A673 (cell line): ENCODE measurements around the gene FILIP1. TPM values are rescaled to one million over a fixed set of nuclear protein-coding genes. Genes with fewer than 3 reads are reported as not detected.

Experiments used
- BruUV-seq: library from RNA; stranded (reverse); fragments of 400-500 nt; replicated peaks from 2 replicates; lab custom pipeline; 2021; lab: Mats Ljungman, UMichigan
- CTCF ChIA-PET: fragments of 300-600 bp; sonication (Branson Sonifier 250); formaldehyde crosslinking; loops from one replicate; lab custom pipeline; 2022; ENCODE audit warnings: antibody characterized with exemption; lab: Charles Lee
- POLR2A ChIA-PET: fragments of 300-600 bp; sonication (Branson Sonifier 250); formaldehyde crosslinking; loops from one replicate; lab custom pipeline; 2022; ENCODE audit warnings: antibody characterized with exemption; ENCODE audit not compliant: low non-redundant PET; lab: Charles Lee
- DNase-seq: peaks from one replicate; pipeline ENCODE4 v3.0.0-alpha.2; 2015; ENCODE audit warnings: low spot score
- H3K27ac ChIP-seq: fragments of 200-600 bp; sonication (generic); 2 replicates; pipeline ENCODE4 v1.5.1; 2016; ENCODE audit warnings: mixed run types, low read depth, mild to moderate bottlenecking, mixed read lengths, antibody characterized with exemption, low read length; ENCODE audit not compliant: poor library complexity, severe bottlenecking
- H3K27me3 ChIP-seq: fragments of 200-600 bp; sonication (generic); replicated peaks from 2 replicates; pipeline ENCODE4 v1.6.1; 2017; ENCODE audit warnings: mixed run types, low read depth, mild to moderate bottlenecking, mixed read lengths, antibody characterized with exemption, low read length; ENCODE audit not compliant: insufficient read depth, poor library complexity
- H3K36me3 ChIP-seq: fragments of 200-600 bp; sonication (generic); 2 replicates; pipeline ENCODE4 v1.6.1; 2016; ENCODE audit warnings: mixed run types, mild to moderate bottlenecking, mixed read lengths, antibody characterized with exemption, low read length; ENCODE audit not compliant: insufficient read depth, poor library complexity, severe bottlenecking
- H3K4me1 ChIP-seq: fragments of 200-600 bp; sonication (generic); 2 replicates; pipeline ENCODE4 v1.6.1; 2017; ENCODE audit warnings: mixed run types, mild to moderate bottlenecking, mixed read lengths, antibody characterized with exemption, low read length; ENCODE audit not compliant: insufficient read depth, poor library complexity, severe bottlenecking
- H3K4me3 ChIP-seq: fragments of 200-600 bp; sonication (generic); 2 replicates; pipeline ENCODE4 v1.5.1; 2016; ENCODE audit warnings: low read depth, mixed run types, mild to moderate bottlenecking, mixed read lengths, low read length; ENCODE audit not compliant: poor library complexity, severe bottlenecking
- H3K9me3 ChIP-seq: fragments of 200-600 bp; sonication (generic); 2 replicates; pipeline ENCODE4 v1.6.1; 2016; ENCODE audit warnings: mixed run types, low read depth, mild to moderate bottlenecking, mixed read lengths, antibody characterized with exemption, low read length; ENCODE audit not compliant: poor library complexity, severe bottlenecking
- EZH2 ChIP-seq: fragments of 200-600 bp; sonication (generic); IDR thresholded peaks from 2 replicates; pipeline ENCODE4 v1.6.1; 2017; ENCODE audit warnings: borderline replicate concordance, low read depth, mild to moderate bottlenecking, mixed read lengths, antibody characterized with exemption, low read length; ENCODE audit not compliant: poor library complexity, severe bottlenecking
- intact Hi-C: fragments of 100-400 bp; cut with micrococcal nuclease; formaldehyde crosslinking; loops from one replicate; pipeline ENCODE4 v1.10.0; 2022; ENCODE audit not compliant: unreplicated experiment
- total RNA-seq: library from RNA; stranded (reverse); gene quantifications from 2 replicates; pipeline ENCODE4 v1.2.3, GENCODE V29; 2021
- TF ChIP-seq, protein P1 (sequence below): fragments of 300-800, 200-600 bp; sonication (generic); conservative IDR thresholded peaks from 2 replicates; pipeline ENCODE4 v1.5.1; 2017; ENCODE audit warnings: low read depth, mild to moderate bottlenecking, antibody characterized with exemption, low read length, moderate library complexity, mixed read lengths

FILIP1 gene
- total RNA-seq, 1 experiment from 2014 or later: 0.32 TPM

GRCh38 chr6:75250552-75250951 is 243.0 kb downstream of the FILIP1 start:
- H3K27ac ChIP-seq: no peak overlapping the region
- TF ChIP-seq EZH2: no peak
- H3K27me3 ChIP-seq: no peaks in the 10 kb centered on the region
- DNase-seq: no peak
- H3K9me3 ChIP-seq: no peaks in the 10 kb centered on the region
- no peak overlapping the region for H3K4me3 ChIP-seq
- no TSS peak for BruUV-seq
- POLR2A ChIA-PET: no interaction called here
- H3K4me1 ChIP-seq: no peaks in the 10 kb centered on the region
- intact Hi-C loops: no loop called here
- CTCF ChIA-PET: interaction anchor here (1.2 kb wide), 1 partner anchor 41 kb away, joined by 3 read pairs; no protein-coding TSS in a partner anchor
- no peaks in the 10 kb centered on the region for H3K36me3 ChIP-seq

DNA sequence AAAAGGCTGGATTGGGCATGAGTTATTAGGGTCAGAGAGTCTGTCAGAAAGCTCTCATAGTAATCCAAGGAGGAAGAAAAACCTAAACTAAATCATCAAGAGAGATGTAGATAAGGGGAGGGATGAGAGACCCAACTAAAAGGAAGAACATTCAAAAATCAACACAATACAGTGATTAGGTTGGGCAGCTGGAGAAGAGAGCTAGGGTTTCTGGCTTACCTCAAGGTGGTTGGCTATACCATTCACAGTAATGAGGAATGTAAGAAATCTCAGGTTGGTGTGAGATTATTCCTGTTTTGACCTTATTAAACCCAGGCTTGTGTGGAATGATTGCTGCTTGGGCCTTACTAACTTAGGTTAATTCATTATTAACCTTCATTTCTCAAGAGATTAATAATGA is 243.8 kb downstream of the FILIP1 start:
- POLR2A ChIA-PET: no interaction called here
- no TSS peak for BruUV-seq
- Histone ChIP-seq H3K27ac (no peak overlapping the region), H3K27me3 (no peaks in the 10 kb centered on the region), H3K36me3 (no peaks in the 10 kb centered on the region), H3K4me3 (no peak overlapping the region), H3K4me1 (no peaks in the 10 kb centered on the region), H3K9me3 (no peaks in the 10 kb centered on the region)
- intact Hi-C loops: no loop called here
- CTCF ChIA-PET: interaction anchor here (1.2 kb wide), 1 partner anchor 41 kb away, joined by 3 read pairs; no protein-coding TSS in a partner anchor
- TF ChIP-seq, protein P1, sequence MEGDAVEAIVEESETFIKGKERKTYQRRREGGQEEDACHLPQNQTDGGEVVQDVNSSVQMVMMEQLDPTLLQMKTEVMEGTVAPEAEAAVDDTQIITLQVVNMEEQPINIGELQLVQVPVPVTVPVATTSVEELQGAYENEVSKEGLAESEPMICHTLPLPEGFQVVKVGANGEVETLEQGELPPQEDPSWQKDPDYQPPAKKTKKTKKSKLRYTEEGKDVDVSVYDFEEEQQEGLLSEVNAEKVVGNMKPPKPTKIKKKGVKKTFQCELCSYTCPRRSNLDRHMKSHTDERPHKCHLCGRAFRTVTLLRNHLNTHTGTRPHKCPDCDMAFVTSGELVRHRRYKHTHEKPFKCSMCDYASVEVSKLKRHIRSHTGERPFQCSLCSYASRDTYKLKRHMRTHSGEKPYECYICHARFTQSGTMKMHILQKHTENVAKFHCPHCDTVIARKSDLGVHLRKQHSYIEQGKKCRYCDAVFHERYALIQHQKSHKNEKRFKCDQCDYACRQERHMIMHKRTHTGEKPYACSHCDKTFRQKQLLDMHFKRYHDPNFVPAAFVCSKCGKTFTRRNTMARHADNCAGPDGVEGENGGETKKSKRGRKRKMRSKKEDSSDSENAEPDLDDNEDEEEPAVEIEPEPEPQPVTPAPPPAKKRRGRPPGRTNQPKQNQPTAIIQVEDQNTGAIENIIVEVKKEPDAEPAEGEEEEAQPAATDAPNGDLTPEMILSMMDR: no peak
- TF ChIP-seq EZH2: no peak
- DNase-seq: no peak

DNA sequence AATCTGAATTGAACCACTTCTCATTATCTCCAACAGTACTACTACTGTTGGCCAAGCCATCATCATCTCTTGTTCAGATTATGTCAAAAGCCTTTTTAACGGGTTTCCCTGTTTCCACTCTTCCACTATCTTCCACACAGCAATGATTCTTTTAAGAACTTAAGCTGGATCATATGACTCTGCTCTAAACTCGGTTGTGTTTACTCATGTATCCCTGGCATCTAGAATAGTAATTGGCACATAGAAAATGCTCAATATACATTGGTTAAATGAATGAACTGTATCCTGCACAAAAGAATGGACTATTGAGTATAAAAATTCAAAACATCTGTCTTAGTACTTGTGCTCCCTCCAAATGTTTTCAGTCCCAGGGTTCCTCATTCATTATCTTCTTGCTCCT is 247.2 kb downstream of the FILIP1 start:
- H3K4me3 ChIP-seq: no peak overlapping the region
- POLR2A ChIA-PET: no interaction called here
- no peaks in the 10 kb centered on the region for H3K36me3 ChIP-seq
- intact Hi-C loops: no loop called here
- H3K4me1 ChIP-seq: no peaks in the 10 kb centered on the region
- TF ChIP-seq, protein P1: no peak
- no peak for TF ChIP-seq EZH2
- CTCF ChIA-PET: no interaction called here
- no peak for DNase-seq
- H3K27me3 ChIP-seq: no peaks in the 10 kb centered on the region
- no peak overlapping the region for H3K27ac ChIP-seq
- H3K9me3 ChIP-seq: no peaks in the 10 kb centered on the region
- no TSS peak for BruUV-seq

DNA sequence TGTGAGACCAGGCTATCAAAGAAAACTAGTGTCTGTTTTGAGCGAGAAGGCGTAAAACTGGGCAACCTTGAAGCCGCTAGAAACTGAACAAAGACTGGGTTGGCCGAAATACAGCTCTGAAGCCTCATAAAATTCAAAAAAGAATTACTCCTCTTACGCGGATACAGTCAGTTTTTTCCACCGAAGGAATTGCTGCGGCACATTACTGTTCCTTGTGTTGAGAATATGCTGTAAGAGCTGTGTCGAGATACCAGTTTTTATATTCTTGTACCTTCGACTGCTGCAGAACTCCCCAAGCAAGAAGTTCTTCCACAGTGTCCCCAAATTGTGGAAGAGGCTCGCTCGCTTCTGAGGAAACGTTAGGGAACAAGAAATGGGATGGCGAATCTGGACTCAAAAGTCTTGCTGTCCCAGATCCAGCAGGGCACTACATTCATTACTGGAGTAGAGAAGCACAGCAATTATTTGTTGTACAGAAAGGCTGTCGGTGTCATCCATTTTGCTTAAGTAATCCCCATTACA is 249.5 kb downstream of the FILIP1 start:
- Histone ChIP-seq H3K4me1 (no peaks in the 10 kb centered on the region), H3K4me3 (peak overlapping the region; percentile 75), H3K27me3 (no peaks in the 10 kb centered on the region), H3K36me3 (peaks cover 19% of the 10 kb centered on the region), H3K27ac (peak overlapping the region; percentile 87), H3K9me3 (no peaks in the 10 kb centered on the region)
- intact Hi-C loops: no loop called here
- DNase-seq: peak; percentile 12
- CTCF ChIA-PET: no interaction called here
- TF ChIP-seq, protein P1: no peak
- POLR2A ChIA-PET: interaction anchor here (0.6 kb wide), 1 partner anchor 367 kb away, joined by 3 read pairs; no protein-coding TSS in a partner anchor
- TSS peak; percentile 99 for BruUV-seq
